ENCODE measurements around the gene TTC13. TPM values are rescaled to one million over a fixed set of nuclear protein-coding genes. Genes with fewer than 3 reads are reported as not detected.

The TTC13 gene
- polyA plus RNA-seq, 1 experiment, result 10.6 TPM

GRCh38 chr1:230883967-230884366 lies 94.7 kb downstream of the TTC13 start:
- Histone ChIP-seq H3K9me3 (ENCODE audit: control insufficient read depth, insufficient read depth, low read length) (peaks cover 12% of the 10 kb centered on the region), H3K4me3 (ENCODE audit: low read depth, low read length) (no peak overlapping the region), H3K27me3 (ENCODE audit: control insufficient read depth, insufficient read depth, low read length) (peaks cover 8% of the 10 kb centered on the region), H3K27ac (ENCODE audit: low read depth, low read length) (no peak overlapping the region)
- TF ChIP-seq, protein P1, sequence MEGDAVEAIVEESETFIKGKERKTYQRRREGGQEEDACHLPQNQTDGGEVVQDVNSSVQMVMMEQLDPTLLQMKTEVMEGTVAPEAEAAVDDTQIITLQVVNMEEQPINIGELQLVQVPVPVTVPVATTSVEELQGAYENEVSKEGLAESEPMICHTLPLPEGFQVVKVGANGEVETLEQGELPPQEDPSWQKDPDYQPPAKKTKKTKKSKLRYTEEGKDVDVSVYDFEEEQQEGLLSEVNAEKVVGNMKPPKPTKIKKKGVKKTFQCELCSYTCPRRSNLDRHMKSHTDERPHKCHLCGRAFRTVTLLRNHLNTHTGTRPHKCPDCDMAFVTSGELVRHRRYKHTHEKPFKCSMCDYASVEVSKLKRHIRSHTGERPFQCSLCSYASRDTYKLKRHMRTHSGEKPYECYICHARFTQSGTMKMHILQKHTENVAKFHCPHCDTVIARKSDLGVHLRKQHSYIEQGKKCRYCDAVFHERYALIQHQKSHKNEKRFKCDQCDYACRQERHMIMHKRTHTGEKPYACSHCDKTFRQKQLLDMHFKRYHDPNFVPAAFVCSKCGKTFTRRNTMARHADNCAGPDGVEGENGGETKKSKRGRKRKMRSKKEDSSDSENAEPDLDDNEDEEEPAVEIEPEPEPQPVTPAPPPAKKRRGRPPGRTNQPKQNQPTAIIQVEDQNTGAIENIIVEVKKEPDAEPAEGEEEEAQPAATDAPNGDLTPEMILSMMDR (IDR thresholded peaks at IDR 0.05; ENCODE audit: low read depth, low read length), result no peak
- POLR2A ChIA-PET, result interaction anchor here (0.7 kb wide), 1 partner anchor 347 kb away, joined by 3 read pairs; no protein-coding TSS in a partner anchor
- no peak for DNase-seq (ENCODE audit: low read depth, low spot score)
- CTCF ChIA-PET, result no interaction called here

- ChIA-PET POLR2A (no interaction called here), CTCF (no interaction called here)
- DNase-seq (ENCODE audit: low read depth, low spot score), result no peak
- no peak overlapping the region for H3K4me3 ChIP-seq (ENCODE audit: low read depth, low read length)
- TF ChIP-seq, protein P1 (IDR thresholded peaks at IDR 0.05; ENCODE audit: low read depth, low read length), result no peak
- H3K27me3 ChIP-seq (ENCODE audit: control insufficient read depth, insufficient read depth, low read length), result peaks cover 2% of the 10 kb centered on the region
- H3K27ac ChIP-seq (ENCODE audit: low read depth, low read length), result no peak overlapping the region
- peaks cover 2% of the 10 kb centered on the region for H3K9me3 ChIP-seq (ENCODE audit: control insufficient read depth, insufficient read depth, low read length)
These were observed 98.9 kb downstream of the TTC13 start for GRCh38 chr1:230879778-230880177.

GRCh38 chr1:230878591-230878990 lies 100.1 kb downstream of the TTC13 start:
- DNase-seq (ENCODE audit: low read depth, low spot score), result peak; percentile 55
- ChIA-PET CTCF (no interaction called here), POLR2A (interaction anchor here (0.6 to 1.1 kb wide), 3 partner anchors 20 to 659 kb away, joined by 3 to 6 read pairs (median 4); no protein-coding TSS in a partner anchor)
- no peak overlapping the region for H3K4me3 ChIP-seq (ENCODE audit: low read depth, low read length)
- no peak overlapping the region for H3K27ac ChIP-seq (ENCODE audit: low read depth, low read length)
- TF ChIP-seq, protein P1 (IDR thresholded peaks at IDR 0.05; ENCODE audit: low read depth, low read length), result no peak
- H3K9me3 ChIP-seq (ENCODE audit: control insufficient read depth, insufficient read depth, low read length), result no peaks in the 10 kb centered on the region; the same call in 1 of the 2 replicates
- no peaks in the 10 kb centered on the region for H3K27me3 ChIP-seq (ENCODE audit: control insufficient read depth, insufficient read depth, low read length)

DNA sequence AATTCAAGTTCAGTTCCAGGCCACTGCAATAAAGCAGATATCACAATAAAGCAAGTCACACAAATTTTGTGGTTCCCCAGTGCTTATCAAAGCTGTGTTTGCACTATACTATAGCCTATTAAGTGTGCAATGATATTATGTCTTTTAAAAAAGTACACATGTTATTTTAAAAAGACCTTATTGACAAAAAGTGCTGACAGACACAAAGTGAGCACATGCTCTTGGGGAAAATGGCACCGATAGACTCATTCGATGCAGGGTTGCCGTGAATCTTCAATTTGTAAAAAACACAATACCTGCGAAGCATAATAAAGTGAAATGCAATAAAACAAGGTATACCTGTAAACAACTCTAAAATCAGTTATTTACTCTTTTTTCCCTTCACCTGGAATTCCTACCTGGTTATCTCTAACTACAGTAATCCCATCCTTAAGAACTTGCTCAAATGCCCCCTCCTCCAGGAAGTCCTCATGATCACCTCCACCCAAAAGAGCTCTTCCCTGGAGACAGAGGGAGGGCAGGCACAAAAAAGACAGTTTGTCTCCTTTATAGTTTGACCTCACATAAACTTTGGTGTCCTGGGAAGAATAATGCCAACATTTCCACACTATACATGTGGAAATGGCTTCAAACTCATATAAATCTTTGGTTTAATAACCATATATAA lies 100.6 kb downstream of the TTC13 start:
- Histone ChIP-seq H3K9me3 (ENCODE audit: control insufficient read depth, insufficient read depth, low read length) (no peaks in the 10 kb centered on the region; the same call in 1 of the 2 replicates), H3K4me3 (ENCODE audit: low read depth, low read length) (no peak overlapping the region), H3K27me3 (ENCODE audit: control insufficient read depth, insufficient read depth, low read length) (no peaks in the 10 kb centered on the region), H3K27ac (ENCODE audit: low read depth, low read length) (no peak overlapping the region)
- POLR2A ChIA-PET, result interaction anchor here (1.0 to 1.1 kb wide), 2 partner anchors 19 to 22 kb away, joined by 3 to 4 read pairs; no protein-coding TSS in a partner anchor
- TF ChIP-seq, protein P1 (IDR thresholded peaks at IDR 0.05; ENCODE audit: low read depth, low read length), result no peak
- DNase-seq (ENCODE audit: low read depth, low spot score), result no peak
- CTCF ChIA-PET, result no interaction called here

DNA sequence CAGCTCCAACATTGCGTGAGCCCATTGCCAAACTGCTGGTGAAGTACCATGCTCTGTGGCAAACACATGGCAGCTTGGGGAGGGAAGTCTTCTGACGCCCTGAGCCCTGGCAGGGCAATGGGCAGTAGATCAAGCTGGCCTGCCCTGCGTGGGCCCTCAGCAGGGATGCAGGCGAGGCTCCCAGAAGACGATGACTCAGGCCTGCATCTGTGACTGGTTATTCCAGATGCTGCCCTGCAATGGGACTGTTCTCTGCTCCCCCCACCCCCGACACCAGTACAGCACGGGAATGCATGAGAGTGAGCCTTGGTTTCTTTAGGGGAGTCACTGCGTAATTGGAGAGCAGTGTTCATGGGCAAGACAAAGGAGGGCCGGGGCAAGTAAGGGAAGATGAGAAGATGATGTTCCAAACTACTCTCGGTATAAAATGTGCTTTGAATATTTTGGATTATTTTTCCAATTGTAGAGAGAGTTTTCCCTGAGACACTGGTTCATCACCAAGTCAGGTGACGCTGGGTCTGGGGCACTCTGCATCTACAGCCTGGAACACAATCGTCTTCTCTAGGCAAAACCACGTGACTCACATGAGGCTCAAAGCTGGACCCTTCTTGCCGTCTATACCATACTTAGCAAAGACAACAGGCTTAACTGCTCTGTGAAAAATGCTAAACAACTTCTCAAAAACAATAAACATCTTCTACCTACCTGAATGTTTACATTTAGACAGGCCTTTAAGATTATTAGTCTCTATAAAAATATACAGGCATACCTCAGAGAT lies 101.3 kb downstream of the TTC13 start:
- Histone ChIP-seq H3K27me3 (ENCODE audit: control insufficient read depth, insufficient read depth, low read length) (no peaks in the 10 kb centered on the region), H3K27ac (ENCODE audit: low read depth, low read length) (no peak overlapping the region), H3K9me3 (ENCODE audit: control insufficient read depth, insufficient read depth, low read length) (no peaks in the 10 kb centered on the region; the same call in 1 of the 2 replicates), H3K4me3 (ENCODE audit: low read depth, low read length) (no peak overlapping the region)
- CTCF ChIA-PET, result interaction anchor here (1.4 kb wide), 1 partner anchor 41 kb away, joined by 4 read pairs; no protein-coding TSS in a partner anchor
- peak; percentile 36 for DNase-seq (ENCODE audit: low read depth, low spot score)
- TF ChIP-seq, protein P1 (IDR thresholded peaks at IDR 0.05; ENCODE audit: low read depth, low read length), result no peak
- POLR2A ChIA-PET, result no interaction called here

Data from AG04450 (cell line).